Nephron (organoid): Measurements from ENCODE around the gene TOPBP1.

Experiments used
- H3K27ac Mint-ChIP-seq, 3 experiments: 2 replicates each; pipeline ENCODE4 v1.8.0; 2020; ENCODE audit warnings: mixed read lengths in 3 of 3, mild to moderate bottlenecking in 2 of 3, moderate library complexity in 1 of 3
- H3K27me3 Mint-ChIP-seq: 2 replicates; pipeline ENCODE4 v1.8.0; 2021; ENCODE audit warnings: low read depth, mild to moderate bottlenecking, moderate library complexity, mixed read lengths
- H3K36me3 Mint-ChIP-seq: 2 replicates; pipeline ENCODE4 v1.8.0; 2020; ENCODE audit warnings: low read depth, mixed read lengths
- H3K4me1 Mint-ChIP-seq: 2 replicates; pipeline ENCODE4 v1.8.0; 2020; ENCODE audit warnings: mixed read lengths
- H3K4me3 Mint-ChIP-seq, 3 experiments: 2 replicates each; pipeline ENCODE4 v1.8.0; 2020; ENCODE audit warnings: mild to moderate bottlenecking in 3 of 3, mixed read lengths in 3 of 3, moderate library complexity in 2 of 3
- H3K9me3 Mint-ChIP-seq: 2 replicates; pipeline ENCODE4 v1.8.0; 2020; ENCODE audit warnings: mixed read lengths
- TF ChIP-seq, protein P1 (sequence below), 3 experiments: fragments of 200-600 bp; sonication (generic); IDR thresholded peaks; one replicate each; pipeline ENCODE4 v1.5.0; 2021; ENCODE audit warnings: antibody characterized with exemption in 3 of 3; ENCODE audit not compliant: unreplicated experiment in 3 of 3

TOPBP1 gene

DNA sequence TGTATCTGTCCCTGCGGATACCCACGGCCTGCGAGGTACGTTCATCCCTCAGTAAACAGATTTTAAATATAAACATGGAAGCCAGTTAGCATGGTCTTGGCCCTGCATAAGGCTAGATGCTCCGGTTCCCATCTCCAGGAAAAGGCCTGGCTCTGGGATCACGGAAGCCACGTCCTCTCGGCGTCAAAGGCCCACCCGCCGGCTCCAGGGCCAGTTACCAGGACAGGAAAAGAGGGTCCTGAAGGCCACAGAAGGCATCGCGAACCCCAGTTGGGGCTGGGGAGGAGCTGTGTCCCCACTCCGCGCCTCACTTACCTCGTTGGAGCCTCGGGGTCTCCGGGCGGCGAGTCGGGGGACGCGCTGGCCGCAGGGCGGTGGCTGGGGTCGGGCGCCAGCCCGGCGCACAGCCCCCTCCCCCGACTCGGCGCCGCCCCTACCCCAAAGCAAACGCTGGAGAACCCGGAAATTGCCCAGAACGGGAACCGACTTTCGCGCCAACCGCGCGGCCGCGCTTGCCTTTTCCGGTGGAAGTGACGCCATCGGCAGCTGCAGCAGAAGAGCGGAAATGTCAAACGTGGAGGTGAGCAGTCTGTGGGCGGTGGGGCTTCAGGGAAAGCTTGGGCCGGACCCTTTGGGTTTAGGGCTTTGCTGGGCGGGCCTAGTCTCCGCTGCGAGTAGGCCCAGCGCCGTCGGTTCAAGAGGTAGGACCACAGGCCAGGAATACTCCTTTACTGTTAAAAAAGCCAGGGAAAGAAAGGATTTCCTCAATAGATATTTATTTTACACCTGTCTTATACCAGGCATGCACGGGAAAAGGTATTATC, at the start of gene TOPBP1:
Gene TOPBP1 (minus strand): TSS at position 488 of the 824 bp plus-strand sequence. CDS start 814 bp downstream, outside the sequence.
- Mint-ChIP-seq H3K36me3 (peaks cover 16% of the 10 kb centered on the region), H3K27ac (peak within 1 kb of the TSS; percentile 94 to 99 (median 95)), H3K4me3 (peak within 1 kb of the TSS; percentile 94 to 100 (median 98))

DNA sequence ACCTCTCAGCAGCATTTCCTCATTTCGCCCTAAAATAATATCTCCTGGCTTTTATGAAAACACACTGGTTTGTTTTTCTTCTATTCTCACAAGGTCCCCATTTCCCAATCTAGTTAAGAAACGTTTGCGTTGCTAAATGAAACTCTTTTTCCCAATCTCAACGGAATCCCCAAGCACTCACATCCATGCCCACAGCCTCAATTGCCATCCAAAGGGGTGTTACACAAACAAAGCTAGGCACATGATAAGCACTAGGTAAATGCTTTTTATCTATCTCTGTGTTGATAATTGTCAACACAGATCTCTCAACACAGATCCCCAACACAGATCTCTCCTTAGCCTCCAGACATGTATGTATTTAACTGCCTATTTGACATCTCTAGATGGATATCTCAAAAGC, 49.3 kb upstream of the TOPBP1 start:
- H3K36me3 Mint-ChIP-seq, result no peaks in the 10 kb centered on the region
- TF ChIP-seq, protein P1, sequence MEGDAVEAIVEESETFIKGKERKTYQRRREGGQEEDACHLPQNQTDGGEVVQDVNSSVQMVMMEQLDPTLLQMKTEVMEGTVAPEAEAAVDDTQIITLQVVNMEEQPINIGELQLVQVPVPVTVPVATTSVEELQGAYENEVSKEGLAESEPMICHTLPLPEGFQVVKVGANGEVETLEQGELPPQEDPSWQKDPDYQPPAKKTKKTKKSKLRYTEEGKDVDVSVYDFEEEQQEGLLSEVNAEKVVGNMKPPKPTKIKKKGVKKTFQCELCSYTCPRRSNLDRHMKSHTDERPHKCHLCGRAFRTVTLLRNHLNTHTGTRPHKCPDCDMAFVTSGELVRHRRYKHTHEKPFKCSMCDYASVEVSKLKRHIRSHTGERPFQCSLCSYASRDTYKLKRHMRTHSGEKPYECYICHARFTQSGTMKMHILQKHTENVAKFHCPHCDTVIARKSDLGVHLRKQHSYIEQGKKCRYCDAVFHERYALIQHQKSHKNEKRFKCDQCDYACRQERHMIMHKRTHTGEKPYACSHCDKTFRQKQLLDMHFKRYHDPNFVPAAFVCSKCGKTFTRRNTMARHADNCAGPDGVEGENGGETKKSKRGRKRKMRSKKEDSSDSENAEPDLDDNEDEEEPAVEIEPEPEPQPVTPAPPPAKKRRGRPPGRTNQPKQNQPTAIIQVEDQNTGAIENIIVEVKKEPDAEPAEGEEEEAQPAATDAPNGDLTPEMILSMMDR (IDR thresholded peaks at IDR 0.05; ENCODE audit: unreplicated experiment in 3 of 3), result no peak
- no peaks in the 10 kb centered on the region for H3K4me1 Mint-ChIP-seq
- no peak overlapping the region for H3K27ac Mint-ChIP-seq
- H3K4me3 Mint-ChIP-seq, result no peak overlapping the region
- no peaks in the 10 kb centered on the region for H3K9me3 Mint-ChIP-seq
- no peaks in the 10 kb centered on the region for H3K27me3 Mint-ChIP-seq

More for the DNA sequence above, at the start of gene TOPBP1:
- TF ChIP-seq, protein P1 (IDR thresholded peaks at IDR 0.05; ENCODE audit: unreplicated experiment in 3 of 3), result no peak
- no peaks in the 10 kb centered on the region for H3K27me3 Mint-ChIP-seq
- H3K9me3 Mint-ChIP-seq, result no peaks in the 10 kb centered on the region
- peaks cover 29% of the 10 kb centered on the region for H3K4me1 Mint-ChIP-seq

DNA sequence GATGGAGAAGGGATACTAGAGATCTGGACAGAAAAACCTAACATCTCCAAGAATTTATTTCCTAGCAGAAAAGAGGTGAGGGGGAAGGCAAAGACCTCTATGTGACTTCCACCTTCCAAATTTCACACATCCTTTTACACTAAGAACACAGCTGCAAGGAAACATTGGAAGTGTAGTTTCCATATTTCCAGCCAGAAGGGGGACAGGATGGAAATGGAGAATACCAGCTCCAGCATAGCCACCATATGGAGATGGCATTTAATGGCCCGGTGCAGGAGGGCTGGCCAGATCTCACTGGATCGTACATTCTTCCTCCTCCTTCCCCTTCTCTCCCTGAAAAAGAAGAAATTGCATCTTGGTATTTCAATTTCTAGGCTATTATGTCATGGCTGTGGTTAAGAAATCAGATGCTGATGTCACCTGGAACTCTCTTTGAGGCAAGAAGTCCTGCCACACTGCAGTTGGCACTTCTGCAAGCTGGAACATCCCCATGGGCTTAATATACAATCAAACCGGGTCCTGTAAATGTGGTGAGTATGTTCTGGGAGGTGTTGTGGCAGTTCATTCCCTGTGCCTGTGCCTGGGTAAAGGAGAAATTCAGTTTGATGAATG, 47.5 kb upstream of the TOPBP1 start:
- TF ChIP-seq, protein P1 (IDR thresholded peaks at IDR 0.05; ENCODE audit: unreplicated experiment in 3 of 3), result no peak
- Mint-ChIP-seq H3K27ac (no peak overlapping the region), H3K4me3 (no peak overlapping the region), H3K27me3 (peaks cover 4% of the 10 kb centered on the region), H3K36me3 (no peaks in the 10 kb centered on the region), H3K4me1 (no peaks in the 10 kb centered on the region), H3K9me3 (no peaks in the 10 kb centered on the region)

DNA sequence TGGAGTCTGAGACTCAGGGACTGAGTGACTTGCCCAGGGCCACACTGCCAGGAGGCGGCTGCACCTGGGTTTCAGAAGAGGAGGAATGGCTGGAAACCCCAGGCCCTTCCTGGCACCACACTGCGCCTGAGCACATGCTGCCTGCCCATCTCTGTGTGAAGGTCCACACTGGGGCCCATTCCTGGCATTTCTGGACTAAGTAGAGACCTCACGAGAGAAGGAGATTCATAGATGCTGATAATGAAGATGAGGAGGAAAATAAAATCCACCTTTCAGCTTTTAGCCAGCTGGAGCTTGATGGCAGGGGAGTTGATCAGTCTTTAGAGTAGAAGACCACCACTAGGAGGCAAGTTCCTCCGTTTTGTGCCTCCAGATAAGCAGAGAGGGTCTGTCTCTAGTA, 44.3 kb upstream of the TOPBP1 start:
- Mint-ChIP-seq H3K27ac (no peak overlapping the region), H3K9me3 (no peaks in the 10 kb centered on the region), H3K4me1 (no peaks in the 10 kb centered on the region), H3K4me3 (no peak overlapping the region), H3K27me3 (peaks cover 4% of the 10 kb centered on the region), H3K36me3 (no peaks in the 10 kb centered on the region)
- TF ChIP-seq, protein P1 (IDR thresholded peaks at IDR 0.05; ENCODE audit: unreplicated experiment in 3 of 3), result no peak

DNA sequence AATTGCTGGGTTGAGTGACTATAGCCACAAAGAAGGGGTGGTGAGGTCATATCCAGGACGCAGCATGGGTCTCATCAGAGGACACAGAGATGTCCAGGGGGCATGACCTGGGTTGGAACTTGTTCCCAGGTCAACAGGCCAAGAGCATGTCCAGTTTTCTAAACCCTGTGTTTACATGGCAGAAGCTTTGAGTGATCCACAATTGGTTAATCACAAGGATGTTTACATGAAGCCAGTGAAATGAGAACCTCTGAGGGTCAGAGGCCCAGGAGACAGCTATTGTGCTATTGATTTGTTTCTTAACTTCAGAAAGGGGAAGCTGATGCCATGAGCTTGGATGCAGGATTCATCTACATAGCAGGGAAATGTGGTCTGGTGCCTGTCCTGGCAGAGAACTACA, 42.2 kb upstream of the TOPBP1 start:
- Mint-ChIP-seq H3K4me3 (no peak overlapping the region), H3K27ac (no peak overlapping the region), H3K4me1 (no peaks in the 10 kb centered on the region), H3K36me3 (no peaks in the 10 kb centered on the region), H3K27me3 (peaks cover 4% of the 10 kb centered on the region), H3K9me3 (no peaks in the 10 kb centered on the region)
- TF ChIP-seq, protein P1 (IDR thresholded peaks at IDR 0.05; ENCODE audit: unreplicated experiment in 3 of 3), result no peak
